Muscle layer of duodenum (tissue), 2 donors: Measurements from ENCODE around the gene TSPAN1.

Experiments
- H3K27ac ChIP-seq: one replicate; pipeline ENCODE4 v1.7.0; 2013; ENCODE audit warnings: mild to moderate bottlenecking, low read length
- H3K27me3 ChIP-seq: one replicate; pipeline ENCODE4 v1.7.0; 2013; ENCODE audit warnings: low read depth, mild to moderate bottlenecking, control low read depth, low read length
- H3K36me3 ChIP-seq, 2 donors: one replicate each; pipeline ENCODE4 v1.7.0; 2013; ENCODE audit warnings: low read length in 2 of 2, control low read depth in 1 of 2, mild to moderate bottlenecking in 1 of 2; ENCODE audit not compliant: insufficient read depth in 2 of 2, control insufficient read depth in 1 of 2
- H3K4me1 ChIP-seq, 2 donors: one replicate each; pipeline ENCODE4 v1.7.0; 2013; ENCODE audit warnings: low read length in 2 of 2, mild to moderate bottlenecking in 2 of 2, control low read depth in 1 of 2, moderate library complexity in 1 of 2; ENCODE audit not compliant: insufficient read depth in 2 of 2, control insufficient read depth in 1 of 2
- H3K4me3 ChIP-seq, 2 donors: one replicate each; pipeline ENCODE4 v1.7.0; 2013; ENCODE audit warnings: low read length in 2 of 2, low read depth in 1 of 2, mild to moderate bottlenecking in 1 of 2
- H3K9me3 ChIP-seq, 2 donors: one replicate each; pipeline ENCODE4 v1.7.0; 2013; ENCODE audit warnings: low read length in 2 of 2, control low read depth in 1 of 2, mild to moderate bottlenecking in 1 of 2; ENCODE audit not compliant: control insufficient read depth in 1 of 2
- donor health status: healthy.

TSPAN1 gene

GRCh38 chr1:46136711-46137110 lies 38.2 kb upstream of the TSPAN1 start:
- Histone ChIP-seq H3K27me3 (no peaks in the 10 kb centered on the region), H3K9me3 (no peaks in the 10 kb centered on the region), H3K4me1 (peaks cover 0 to 14% of the 10 kb centered on the region in 2 donors), H3K27ac (no peak overlapping the region), H3K36me3 (peaks cover 0 to 3% of the 10 kb centered on the region in 2 donors), H3K4me3 (no peak overlapping the region)

- peaks cover 0 to 11% of the 10 kb centered on the region in 2 donors for H3K4me1 ChIP-seq
- no peaks in the 10 kb centered on the region for H3K9me3 ChIP-seq
- H3K36me3 ChIP-seq: no peaks in the 10 kb centered on the region
- no peak overlapping the region for H3K27ac ChIP-seq
- H3K4me3 ChIP-seq: peak overlapping the region in 1 of 2 donors; percentile 18
- no peaks in the 10 kb centered on the region for H3K27me3 ChIP-seq
These were observed 37.0 kb upstream of the TSPAN1 start for GRCh38 chr1:46137916-46138315.

- no peak overlapping the region for H3K27ac ChIP-seq
- no peaks in the 10 kb centered on the region for H3K4me1 ChIP-seq
- no peaks in the 10 kb centered on the region for H3K36me3 ChIP-seq
- no peaks in the 10 kb centered on the region for H3K9me3 ChIP-seq
- H3K27me3 ChIP-seq: no peaks in the 10 kb centered on the region
- no peak overlapping the region for H3K4me3 ChIP-seq
These were observed 26.6 kb upstream of the TSPAN1 start for GRCh38 chr1:46148318-46148717.

- H3K27me3 ChIP-seq: no peaks in the 10 kb centered on the region
- no peaks in the 10 kb centered on the region for H3K4me1 ChIP-seq
- no peak overlapping the region for H3K27ac ChIP-seq
- no peak overlapping the region for H3K4me3 ChIP-seq
- no peaks in the 10 kb centered on the region for H3K9me3 ChIP-seq
- H3K36me3 ChIP-seq: no peaks in the 10 kb centered on the region
These were observed 24.8 kb upstream of the TSPAN1 start for GRCh38 chr1:46150085-46150484.

- Histone ChIP-seq H3K27ac (no peak overlapping the region), H3K27me3 (no peaks in the 10 kb centered on the region), H3K36me3 (no peaks in the 10 kb centered on the region), H3K4me1 (no peaks in the 10 kb centered on the region), H3K9me3 (no peaks in the 10 kb centered on the region), H3K4me3 (no peak overlapping the region)
These were observed 22.9 kb upstream of the TSPAN1 start for GRCh38 chr1:46152016-46152415.

GRCh38 chr1:46153228-46153627 lies 21.7 kb upstream of the TSPAN1 start:
- Histone ChIP-seq H3K4me3 (no peak overlapping the region), H3K27me3 (no peaks in the 10 kb centered on the region), H3K4me1 (no peaks in the 10 kb centered on the region), H3K9me3 (no peaks in the 10 kb centered on the region), H3K36me3 (no peaks in the 10 kb centered on the region), H3K27ac (no peak overlapping the region)

GRCh38 chr1:46153732-46154131 lies 21.2 kb upstream of the TSPAN1 start:
- Histone ChIP-seq H3K36me3 (no peaks in the 10 kb centered on the region), H3K4me3 (no peak overlapping the region), H3K27me3 (no peaks in the 10 kb centered on the region), H3K9me3 (no peaks in the 10 kb centered on the region), H3K4me1 (no peaks in the 10 kb centered on the region), H3K27ac (no peak overlapping the region)

GRCh38 chr1:46157916-46158311 lies 17.0 kb upstream of the TSPAN1 start:
- Histone ChIP-seq H3K4me3 (no peak overlapping the region), H3K27me3 (no peaks in the 10 kb centered on the region), H3K36me3 (no peaks in the 10 kb centered on the region), H3K4me1 (no peaks in the 10 kb centered on the region), H3K9me3 (no peaks in the 10 kb centered on the region), H3K27ac (no peak overlapping the region)

- no peaks in the 10 kb centered on the region for H3K36me3 ChIP-seq
- H3K4me3 ChIP-seq: no peak overlapping the region
- H3K27ac ChIP-seq: no peak overlapping the region
- no peaks in the 10 kb centered on the region for H3K4me1 ChIP-seq
- H3K9me3 ChIP-seq: no peaks in the 10 kb centered on the region
- H3K27me3 ChIP-seq: no peaks in the 10 kb centered on the region
These were observed 16.3 kb upstream of the TSPAN1 start for GRCh38 chr1:46158312-46159281.

- Histone ChIP-seq H3K27ac (no peak overlapping the region), H3K4me1 (no peaks in the 10 kb centered on the region), H3K9me3 (no peaks in the 10 kb centered on the region), H3K27me3 (no peaks in the 10 kb centered on the region), H3K36me3 (no peaks in the 10 kb centered on the region), H3K4me3 (no peak overlapping the region)
These were observed 15.4 kb upstream of the TSPAN1 start for GRCh38 chr1:46159516-46159915.

GRCh38 chr1:46160212-46160611 lies 14.7 kb upstream of the TSPAN1 start:
- no peak overlapping the region for H3K27ac ChIP-seq
- no peaks in the 10 kb centered on the region for H3K4me1 ChIP-seq
- H3K36me3 ChIP-seq: no peaks in the 10 kb centered on the region
- H3K27me3 ChIP-seq: no peaks in the 10 kb centered on the region
- no peak overlapping the region for H3K4me3 ChIP-seq
- H3K9me3 ChIP-seq: no peaks in the 10 kb centered on the region
